B cell (primary cell): ENCODE results near the gene SMIM35.

Experiments used
- CTCF ChIP-seq: fragments of 200-600 bp; IDR thresholded peaks from one replicate; pipeline ENCODE4 v1.8.0; 2022; ENCODE audit warnings: antibody characterized with exemption, mild to moderate bottlenecking
- EZH2 ChIP-seq: IDR thresholded peaks from 2 replicates; pipeline ENCODE4 v1.6.1; 2012; ENCODE audit warnings: borderline replicate concordance, low read depth, mild to moderate bottlenecking, moderate library complexity, low read length; ENCODE audit not compliant: insufficient read depth, poor library complexity, severe bottlenecking

DNA sequence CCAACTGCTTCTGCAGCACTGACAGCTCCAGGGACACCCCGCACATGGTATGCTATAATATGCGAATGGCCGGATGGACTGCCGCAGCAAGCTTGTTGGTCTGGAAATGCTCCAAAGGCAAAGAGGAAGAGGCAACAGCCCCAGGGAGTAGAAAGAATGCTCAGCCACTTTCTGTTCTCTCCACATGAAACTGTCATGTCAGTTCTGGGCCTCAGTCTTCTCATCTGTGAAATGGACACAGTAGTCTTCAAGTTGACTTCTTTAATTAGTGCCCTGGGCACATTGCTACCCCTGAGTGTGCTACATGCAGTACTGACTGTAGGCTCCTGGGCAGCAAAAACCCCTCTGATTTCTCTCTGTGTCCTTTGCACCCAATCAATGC is 80.6 kb downstream of the SMIM35 start:
- TF ChIP-seq CTCF (no peak), EZH2 (no peak)
